HEK293 (cell line): ENCODE data around the gene HOXC10.

Experiments used
- ATF2 ChIP-seq: fragments of 450-650 bp; formaldehyde crosslinking; IDR thresholded peaks from 2 replicates; pipeline ENCODE4 v1.5.1; 2016; ENCODE audit warnings: missing biosample characterization, missing genetic modification characterization, low read depth
- ELK4 ChIP-seq: IDR thresholded peaks from 2 replicates; pipeline ENCODE4 v1.6.1; 2011; ENCODE audit warnings: mild to moderate bottlenecking, low read depth, low read length, borderline replicate concordance
- GLIS2 ChIP-seq: fragments of 450-650 bp; formaldehyde crosslinking; IDR thresholded peaks from 2 replicates; pipeline ENCODE4 v1.5.1; 2016; ENCODE audit warnings: missing biosample characterization, missing genetic modification characterization
- HOXD13 ChIP-seq: sonication (generic); formaldehyde crosslinking; IDR thresholded peaks from 2 replicates; pipeline ENCODE4 v1.8.0; 2022; ENCODE audit warnings: missing genetic modification reagents, borderline replicate concordance
- KLF1 ChIP-seq: fragments of 450-650 bp; formaldehyde crosslinking; IDR thresholded peaks from 2 replicates; pipeline ENCODE4 v1.5.1; 2016; ENCODE audit warnings: missing biosample characterization, missing genetic modification characterization
- KLF9 ChIP-seq: fragments of 450-650 bp; formaldehyde crosslinking; IDR thresholded peaks from 2 replicates; pipeline ENCODE4 v1.5.1; 2016; ENCODE audit warnings: missing biosample characterization, missing genetic modification characterization, low read depth
- OVOL3 ChIP-seq: fragments of 450-650 bp; formaldehyde crosslinking; IDR thresholded peaks from 2 replicates; pipeline ENCODE4 v1.5.1; 2016; ENCODE audit warnings: missing biosample characterization, missing genetic modification characterization
- SETDB1 ChIP-seq: IDR thresholded peaks from one replicate; pipeline ENCODE4 v1.6.1; 2017; ENCODE audit warnings: mild to moderate bottlenecking, low read length, moderate library complexity, mixed read lengths; ENCODE audit not compliant: insufficient read length
- YY2 ChIP-seq: fragments of 450-650 bp; formaldehyde crosslinking; IDR thresholded peaks from 2 replicates; pipeline ENCODE4 v1.5.1; 2016; ENCODE audit warnings: missing biosample characterization, missing genetic modification characterization
- ZBTB1 ChIP-seq: fragments of 450-650 bp; formaldehyde crosslinking; IDR thresholded peaks from 2 replicates; pipeline ENCODE4 v1.5.1; 2016; ENCODE audit warnings: missing biosample characterization, missing genetic modification characterization
- ZBTB17 ChIP-seq: fragments of 450-650 bp; formaldehyde crosslinking; IDR thresholded peaks from 2 replicates; pipeline ENCODE4 v1.5.1; 2016; ENCODE audit warnings: missing biosample characterization, missing genetic modification characterization
- ZBTB26 ChIP-seq: fragments of 450-650 bp; formaldehyde crosslinking; optimal IDR thresholded peaks from 2 replicates; pipeline ENCODE3; 2016; ENCODE audit warnings: missing biosample characterization, mild to moderate bottlenecking, missing genetic modification characterization
- ZBTB7A ChIP-seq: fragments of 450-650 bp; formaldehyde crosslinking; IDR thresholded peaks from 2 replicates; pipeline ENCODE4 v1.5.1; 2016; ENCODE audit warnings: low read depth, missing biosample characterization, missing genetic modification characterization
- ZFP37 ChIP-seq: fragments of 450-650 bp; formaldehyde crosslinking; IDR thresholded peaks from 2 replicates; pipeline ENCODE4 v1.5.1; 2016; ENCODE audit warnings: missing biosample characterization, missing genetic modification characterization
- ZNF184 ChIP-seq: fragments of 450-650 bp; IDR thresholded peaks from 2 replicates; pipeline ENCODE4 v1.5.1; 2018; ENCODE audit warnings: missing biosample characterization, mild to moderate bottlenecking, missing genetic modification characterization
- ZNF2 ChIP-seq: fragments of 450-650 bp; formaldehyde crosslinking; IDR thresholded peaks from 2 replicates; pipeline ENCODE4 v1.5.1; 2016; ENCODE audit warnings: missing biosample characterization, missing genetic modification characterization
- ZNF266 ChIP-seq: fragments of 450-650 bp; formaldehyde crosslinking; IDR thresholded peaks from 2 replicates; pipeline ENCODE4 v1.5.1; 2016; ENCODE audit warnings: missing biosample characterization, missing genetic modification characterization, low read depth
- ZNF335 ChIP-seq: fragments of 450-650 bp; formaldehyde crosslinking; conservative IDR thresholded peaks from 2 replicates; pipeline ENCODE4 v1.5.1; 2016; ENCODE audit warnings: missing biosample characterization, missing genetic modification characterization
- ZNF423 ChIP-seq: fragments of 450-650 bp; formaldehyde crosslinking; IDR thresholded peaks from 2 replicates; pipeline ENCODE4 v1.5.1; 2016; ENCODE audit warnings: missing biosample characterization, missing genetic modification characterization
- ZNF449 ChIP-seq: fragments of 450-650 bp; formaldehyde crosslinking; IDR thresholded peaks from 2 replicates; pipeline ENCODE4 v1.5.1; 2017; ENCODE audit warnings: missing biosample characterization, mild to moderate bottlenecking, missing genetic modification characterization, moderate library complexity
- ZNF513 ChIP-seq: fragments of 450-650 bp; IDR thresholded peaks from 2 replicates; pipeline ENCODE4 v1.5.1; 2018; ENCODE audit warnings: missing biosample characterization, missing genetic modification characterization
- ZNF544 ChIP-seq: fragments of 450-650 bp; formaldehyde crosslinking; IDR thresholded peaks from 2 replicates; pipeline ENCODE4 v1.5.0; 2017; ENCODE audit warnings: missing biosample characterization, missing genetic modification characterization
- ZNF555 ChIP-seq: fragments of 450-650 bp; formaldehyde crosslinking; conservative IDR thresholded peaks from 2 replicates; pipeline ENCODE4 v1.5.1; 2017; ENCODE audit warnings: missing biosample characterization, mild to moderate bottlenecking, missing genetic modification characterization, inconsistent platforms
- ZNF560 ChIP-seq: fragments of 450-650 bp; formaldehyde crosslinking; IDR thresholded peaks from 2 replicates; pipeline ENCODE4 v1.5.1; 2017; ENCODE audit warnings: missing biosample characterization, missing genetic modification characterization, borderline replicate concordance
- ZNF600 ChIP-seq: fragments of 450-650 bp; formaldehyde crosslinking; IDR thresholded peaks from 2 replicates; pipeline ENCODE4 v1.5.1; 2016; ENCODE audit warnings: missing biosample characterization, missing genetic modification characterization
- ZNF610 ChIP-seq: fragments of 450-650 bp; formaldehyde crosslinking; IDR thresholded peaks from 2 replicates; pipeline ENCODE4 v1.5.1; 2016; ENCODE audit warnings: missing biosample characterization, missing genetic modification characterization, borderline replicate concordance
- ZNF658 ChIP-seq: fragments of 450-650 bp; formaldehyde crosslinking; IDR thresholded peaks from 2 replicates; pipeline ENCODE4; 2016; ENCODE audit warnings: missing biosample characterization, missing genetic modification characterization
- ZNF670 ChIP-seq: fragments of 450-650 bp; formaldehyde crosslinking; IDR thresholded peaks from 2 replicates; pipeline ENCODE4 v1.5.1; 2016; ENCODE audit warnings: missing biosample characterization, missing genetic modification characterization, low read depth
- ZNF707 ChIP-seq: fragments of 450-650 bp; formaldehyde crosslinking; IDR thresholded peaks from 2 replicates; pipeline ENCODE4 v1.5.1; 2016; ENCODE audit warnings: missing biosample characterization, missing genetic modification characterization
- ZNF785 ChIP-seq: fragments of 450-650 bp; formaldehyde crosslinking; IDR thresholded peaks from 2 replicates; pipeline ENCODE4 v1.5.1; 2016; ENCODE audit warnings: missing biosample characterization, missing genetic modification characterization
- ZNF792 ChIP-seq: fragments of 450-650 bp; formaldehyde crosslinking; IDR thresholded peaks from 2 replicates; pipeline ENCODE4 v1.5.1; 2016; ENCODE audit warnings: missing biosample characterization, missing genetic modification characterization
- TF ChIP-seq, protein P1 (sequence below): fragments of 450-650 bp; formaldehyde crosslinking; IDR thresholded peaks from 2 replicates; pipeline ENCODE4 v1.5.0; 2017; ENCODE audit warnings: missing biosample characterization, missing genetic modification characterization, borderline replicate concordance

Gene HOXC10

GRCh38 chr12:53973236-53974042, 11.5 kb upstream of the HOXC10 start (continued):
- TF ChIP-seq ZNF707 (tag by site-specific recombination): no peak
- TF ChIP-seq ZBTB17: peak; percentile 75
- no peak for TF ChIP-seq ZNF658
- no peak for TF ChIP-seq YY2 (tag by site-specific recombination)
- TF ChIP-seq ZNF600 (tag by site-specific recombination): peak; percentile 54; the same call in 1 of the 2 replicates
- no peak for TF ChIP-seq ZNF555 (tag by site-specific recombination)
- no peak for TF ChIP-seq ZNF423 (tag by site-specific recombination)
- peak; percentile 38; the same call in 1 of the 2 replicates for TF ChIP-seq KLF1
- TF ChIP-seq HOXD13: no peak
- TF ChIP-seq ZNF610 (tag by site-specific recombination): no peak
- TF ChIP-seq ZBTB7A (tag by site-specific recombination): no peak
- 0 out of 2 replicates have a peak, but pooled peaks have one; percentile 20 for TF ChIP-seq ZNF2 (tag by site-specific recombination)
- no peak for TF ChIP-seq ELK4
- TF ChIP-seq KLF9 (tag by site-specific recombination): peak; percentile 36
- no peak for TF ChIP-seq SETDB1
- TF ChIP-seq ZNF670 (tag by site-specific recombination): no peak
- TF ChIP-seq ZNF560 (tag by site-specific recombination): no peak
- no peak for TF ChIP-seq ZNF184 (tag by site-specific recombination)
- TF ChIP-seq ZNF785 (tag by site-specific recombination): no peak
- no peak for TF ChIP-seq ZNF266 (tag by site-specific recombination)
- TF ChIP-seq ZNF544 (tag by site-specific recombination): no peak
- TF ChIP-seq ZBTB26 (tag by site-specific recombination): no peak
- peak; percentile 58; the same call in 1 of the 2 replicates for TF ChIP-seq ZNF335 (tag by site-specific recombination)
- TF ChIP-seq ZNF513 (tag by site-specific recombination): no peak
- no peak for TF ChIP-seq ATF2 (tag by site-specific recombination)
- no peak for TF ChIP-seq ZNF792 (tag by site-specific recombination)
- TF ChIP-seq ZFP37 (tag by site-specific recombination): no peak
- TF ChIP-seq, protein P1, sequence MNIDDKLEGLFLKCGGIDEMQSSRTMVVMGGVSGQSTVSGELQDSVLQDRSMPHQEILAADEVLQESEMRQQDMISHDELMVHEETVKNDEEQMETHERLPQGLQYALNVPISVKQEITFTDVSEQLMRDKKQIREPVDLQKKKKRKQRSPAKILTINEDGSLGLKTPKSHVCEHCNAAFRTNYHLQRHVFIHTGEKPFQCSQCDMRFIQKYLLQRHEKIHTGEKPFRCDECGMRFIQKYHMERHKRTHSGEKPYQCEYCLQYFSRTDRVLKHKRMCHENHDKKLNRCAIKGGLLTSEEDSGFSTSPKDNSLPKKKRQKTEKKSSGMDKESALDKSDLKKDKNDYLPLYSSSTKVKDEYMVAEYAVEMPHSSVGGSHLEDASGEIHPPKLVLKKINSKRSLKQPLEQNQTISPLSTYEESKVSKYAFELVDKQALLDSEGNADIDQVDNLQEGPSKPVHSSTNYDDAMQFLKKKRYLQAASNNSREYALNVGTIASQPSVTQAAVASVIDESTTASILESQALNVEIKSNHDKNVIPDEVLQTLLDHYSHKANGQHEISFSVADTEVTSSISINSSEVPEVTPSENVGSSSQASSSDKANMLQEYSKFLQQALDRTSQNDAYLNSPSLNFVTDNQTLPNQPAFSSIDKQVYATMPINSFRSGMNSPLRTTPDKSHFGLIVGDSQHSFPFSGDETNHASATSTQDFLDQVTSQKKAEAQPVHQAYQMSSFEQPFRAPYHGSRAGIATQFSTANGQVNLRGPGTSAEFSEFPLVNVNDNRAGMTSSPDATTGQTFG: no peak
- peak; percentile 79 for TF ChIP-seq GLIS2 (tag by site-specific recombination)
- no peak for TF ChIP-seq ZBTB1
- no peak for TF ChIP-seq OVOL3 (tag by site-specific recombination)
- TF ChIP-seq ZNF449: no peak
